A549 treated with CORT108297 at 1 μM for 4 hours (cell line): Measurements from ENCODE around the gene MAGED4B. TPM values are rescaled to one million over a fixed set of nuclear protein-coding genes. Genes with fewer than 3 reads are reported as not detected.

ENCODE experiments used
- total RNA-seq: library from RNA; stranded (reverse); fragments of 200-300 nt; extraction: Qiagen RNA extraction; gene quantifications from 5 replicates; pipeline ENCODE4 v1.2.3, GENCODE V29; 2022

Gene MAGED4B
- 6.9 to 16.5 TPM (median 13.8 TPM) in 5 replicates for total RNA-seq

GRCh38 chrX:52068666-52069640, at the start of gene MAGED4B:
TSS of gene MAGED4B (minus strand) at chrX:52069183. CDS start at chrX:52068172, 1,011 bp downstream.

Other genes with a start within 250 kb of the MAGED4B start
- 65.5 to 89.0 TPM (median 79.4 TPM) in 5 replicates for gene MAGED1, start 175.6 kb downstream of the MAGED4B start, total RNA-seq
- gene MAGED4, start 115.7 kb upstream of the MAGED4B start, total RNA-seq: 6.3 to 9.9 TPM (median 8.3 TPM) in 5 replicates